GM21423 (cell line): ENCODE results near the gene DHRS3.

Experiments
- ATAC-seq: cut with Tn5 transposase; IDR thresholded peaks from one replicate; pipeline ENCODE4 v1.9.1; 2021; ENCODE audit warnings: mild to moderate bottlenecking, moderate library complexity; ENCODE audit not compliant: unreplicated experiment

The DHRS3 gene

DNA sequence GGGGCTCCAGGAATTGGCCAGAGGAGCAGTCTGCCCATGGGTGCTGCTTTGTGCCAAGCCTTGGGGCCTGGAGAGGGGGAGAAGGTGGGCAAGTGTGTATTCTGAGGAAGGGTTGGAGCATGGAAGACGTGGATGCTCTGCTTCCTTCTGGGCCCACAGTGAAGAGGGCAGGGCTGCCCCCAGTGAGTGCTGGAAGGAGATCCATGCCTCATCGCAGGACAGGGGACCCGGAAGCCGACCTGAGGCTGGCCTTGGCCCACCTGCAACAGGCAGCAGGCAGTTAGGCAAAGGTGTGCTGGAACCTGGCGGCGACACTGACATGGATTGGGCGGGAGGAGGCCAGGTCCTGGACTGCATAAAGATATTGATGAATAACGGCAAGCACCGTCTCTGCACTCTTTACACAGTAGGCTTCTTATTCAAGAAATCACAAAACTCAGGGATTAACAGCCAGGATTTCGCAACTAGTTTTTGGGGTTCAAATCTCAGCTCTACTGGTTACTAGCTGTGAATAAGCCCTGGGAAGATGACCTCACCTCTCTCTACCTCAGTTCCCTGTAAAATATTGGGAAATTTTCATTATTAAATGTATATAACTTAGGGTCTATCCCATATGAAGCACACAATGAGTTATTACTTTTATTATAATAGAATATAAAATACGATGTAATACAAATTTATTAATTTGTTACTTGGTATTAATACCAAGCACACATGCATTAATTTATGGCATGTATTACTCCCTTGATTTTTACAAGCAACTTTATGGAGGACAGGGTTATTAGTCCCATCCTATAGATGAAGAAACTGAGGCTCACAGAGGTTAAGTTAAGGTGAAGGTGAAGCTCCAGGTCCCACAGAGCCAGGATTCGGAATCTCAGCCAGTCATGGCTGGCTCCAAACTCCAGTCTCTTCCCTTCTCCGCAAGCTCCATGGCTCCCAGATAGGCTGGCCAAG, 62.3 kb downstream of the DHRS3 start:
- ATAC-seq, result no peak

DNA sequence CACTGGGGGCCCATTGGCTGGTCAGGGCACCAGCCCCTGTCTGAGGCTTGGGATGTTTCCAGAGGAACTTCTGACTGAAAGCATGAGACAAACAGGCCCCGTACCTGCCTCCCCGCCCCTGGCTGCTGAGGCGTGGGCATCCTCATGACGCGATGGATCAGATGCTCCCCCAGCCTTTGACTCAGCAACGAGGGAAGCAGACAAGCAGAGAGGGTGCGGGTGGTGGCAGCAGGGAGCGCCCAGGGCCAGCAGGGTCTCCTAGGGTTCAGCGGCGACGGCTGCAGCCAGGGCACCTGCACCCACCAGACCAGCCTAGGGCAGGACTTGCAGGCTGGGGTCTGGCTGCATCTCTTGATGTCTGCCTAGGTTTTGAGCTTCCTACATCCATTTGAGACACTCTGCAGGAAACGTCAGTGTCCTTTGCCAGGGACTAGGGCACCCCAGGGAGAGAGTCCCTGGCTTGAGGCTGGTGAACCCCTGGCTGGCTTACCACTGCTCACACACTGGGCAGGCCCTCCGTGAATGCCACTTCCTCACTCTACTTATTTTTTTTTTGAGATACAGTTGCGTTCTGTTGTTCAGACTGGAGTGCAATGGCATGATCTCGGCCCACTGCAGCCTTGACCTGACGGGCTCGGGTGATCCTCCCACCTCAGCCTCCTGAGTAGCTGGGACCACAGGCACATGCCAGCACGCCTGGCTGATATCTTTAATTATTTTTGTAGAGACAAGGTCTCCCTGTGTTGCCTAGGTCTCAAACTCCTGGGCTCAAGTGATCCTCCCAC, 63.3 kb downstream of the DHRS3 start:
- no peak for ATAC-seq

DNA sequence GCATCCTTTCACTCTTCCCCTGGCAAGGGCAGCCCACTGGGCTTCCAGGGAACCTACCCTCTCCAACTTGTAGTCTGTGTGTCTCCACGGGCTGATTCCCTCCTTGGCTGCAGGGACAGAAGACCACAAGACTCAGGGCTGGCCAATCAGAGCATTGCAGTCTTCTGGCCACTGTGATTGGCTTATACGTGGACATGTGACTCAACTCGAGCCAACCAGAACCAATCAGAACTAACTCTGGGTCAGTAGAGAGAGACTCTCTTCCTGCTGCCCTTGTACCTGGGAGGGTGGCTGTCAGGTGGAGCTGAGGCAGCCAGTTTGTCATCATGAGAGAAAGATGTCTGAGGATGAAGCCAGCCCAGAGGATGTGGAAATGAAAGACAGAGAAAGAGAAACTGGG, 64.0 kb downstream of the DHRS3 start:
- ATAC-seq, result no peak

DNA sequence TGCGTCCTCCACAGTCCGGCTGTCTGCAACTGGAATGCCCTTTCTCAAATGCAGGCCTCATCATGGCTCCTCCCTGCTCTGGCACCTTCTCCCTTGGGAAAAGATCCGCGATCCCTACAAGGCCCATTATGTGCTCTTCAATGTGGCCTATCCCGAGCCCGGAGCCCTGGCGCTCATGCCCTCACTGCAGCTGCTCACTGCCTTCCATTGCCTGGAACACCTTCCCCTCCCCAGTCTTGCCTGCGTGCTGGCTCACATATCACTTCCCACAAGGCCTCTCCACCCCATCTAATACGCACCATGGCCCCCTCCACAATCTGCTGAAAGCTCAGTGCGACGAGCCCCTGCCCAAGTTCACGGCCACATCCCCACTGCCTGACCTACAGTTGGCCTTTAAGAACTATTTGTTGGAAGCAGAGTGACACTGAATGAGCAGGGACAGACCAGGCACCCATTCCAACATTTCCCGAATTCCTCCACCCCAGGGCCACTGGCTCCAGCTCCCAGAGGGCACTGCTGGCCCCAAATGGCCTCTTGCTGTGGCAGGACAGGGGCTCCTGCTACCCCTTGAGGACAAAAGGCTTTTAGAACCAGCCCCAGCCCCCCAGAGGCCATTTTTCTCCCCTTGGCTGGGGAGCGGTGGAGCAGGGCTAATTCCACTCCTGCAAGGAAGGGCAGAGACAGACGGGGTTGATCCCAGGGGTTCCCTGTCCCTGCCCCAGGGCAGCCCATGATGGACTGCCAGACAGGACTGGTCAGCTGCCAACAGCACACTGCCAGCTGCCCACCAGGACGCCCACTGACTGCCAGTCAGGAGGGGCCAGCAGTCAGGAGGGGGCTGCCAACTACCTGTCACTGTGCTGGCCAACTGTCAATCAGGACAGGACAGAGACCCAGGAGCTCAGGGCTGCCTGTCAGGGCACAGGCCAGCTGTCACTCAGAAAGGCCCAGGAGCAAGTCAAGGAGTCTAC, 64.8 kb downstream of the DHRS3 start:
- no peak for ATAC-seq

DNA sequence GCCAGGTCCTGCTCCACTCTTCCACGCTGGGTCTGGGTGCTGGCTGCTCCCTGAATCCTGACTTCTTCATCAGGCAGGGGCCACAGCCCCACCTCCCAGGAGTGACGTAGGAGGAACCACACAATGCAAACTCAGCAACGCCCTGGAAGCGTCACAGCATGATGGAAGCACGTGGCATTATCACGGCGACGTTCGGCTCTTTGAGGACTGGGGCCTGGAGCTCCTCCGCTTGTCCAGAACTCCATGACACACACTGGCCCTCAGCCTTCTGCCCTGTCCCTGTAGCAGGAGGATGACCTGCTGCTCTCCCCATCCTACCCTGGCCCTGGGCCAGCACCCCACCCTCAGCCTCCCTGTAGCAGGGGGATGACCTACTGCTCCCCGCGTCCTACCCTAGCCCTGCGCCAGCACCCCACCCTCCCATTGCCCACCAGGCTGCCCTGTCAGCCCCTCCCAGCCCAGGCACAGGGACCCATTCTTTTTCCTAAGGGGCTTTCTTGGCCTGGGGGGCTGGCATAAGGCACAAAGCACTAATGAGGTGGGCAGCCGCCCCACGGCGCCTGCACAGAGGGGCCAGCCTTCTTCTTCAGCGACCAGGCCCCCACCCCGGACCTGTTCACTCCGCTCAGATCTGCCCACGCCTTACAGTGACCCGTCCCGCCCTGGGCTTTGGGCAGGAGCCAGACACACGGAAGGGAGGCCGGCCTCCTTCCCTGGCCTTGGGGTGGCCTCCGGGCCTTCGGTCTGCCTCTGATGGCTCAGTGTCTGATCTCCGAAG, 65.7 kb downstream of the DHRS3 start:
- ATAC-seq, result no peak

DNA sequence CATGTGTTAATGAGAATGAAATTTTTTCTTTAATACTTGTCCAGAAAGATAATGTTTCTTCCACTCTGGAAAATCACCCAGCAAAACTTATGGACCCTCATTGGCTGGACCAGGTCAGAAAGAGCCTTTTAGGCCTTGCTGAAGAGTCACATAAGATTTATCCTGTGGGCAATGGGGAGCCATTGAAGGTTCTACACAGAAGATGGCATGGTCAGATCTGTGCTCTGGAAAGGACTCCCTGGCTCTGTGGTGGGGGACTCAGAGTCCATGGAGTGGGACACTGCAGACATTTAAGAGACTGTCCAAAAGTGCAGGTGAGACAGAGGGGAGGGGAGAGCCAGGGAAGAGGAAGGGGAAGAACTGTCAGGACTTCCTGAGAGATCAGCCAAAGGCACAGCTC, 66.4 kb downstream of the DHRS3 start:
- no peak for ATAC-seq

DNA sequence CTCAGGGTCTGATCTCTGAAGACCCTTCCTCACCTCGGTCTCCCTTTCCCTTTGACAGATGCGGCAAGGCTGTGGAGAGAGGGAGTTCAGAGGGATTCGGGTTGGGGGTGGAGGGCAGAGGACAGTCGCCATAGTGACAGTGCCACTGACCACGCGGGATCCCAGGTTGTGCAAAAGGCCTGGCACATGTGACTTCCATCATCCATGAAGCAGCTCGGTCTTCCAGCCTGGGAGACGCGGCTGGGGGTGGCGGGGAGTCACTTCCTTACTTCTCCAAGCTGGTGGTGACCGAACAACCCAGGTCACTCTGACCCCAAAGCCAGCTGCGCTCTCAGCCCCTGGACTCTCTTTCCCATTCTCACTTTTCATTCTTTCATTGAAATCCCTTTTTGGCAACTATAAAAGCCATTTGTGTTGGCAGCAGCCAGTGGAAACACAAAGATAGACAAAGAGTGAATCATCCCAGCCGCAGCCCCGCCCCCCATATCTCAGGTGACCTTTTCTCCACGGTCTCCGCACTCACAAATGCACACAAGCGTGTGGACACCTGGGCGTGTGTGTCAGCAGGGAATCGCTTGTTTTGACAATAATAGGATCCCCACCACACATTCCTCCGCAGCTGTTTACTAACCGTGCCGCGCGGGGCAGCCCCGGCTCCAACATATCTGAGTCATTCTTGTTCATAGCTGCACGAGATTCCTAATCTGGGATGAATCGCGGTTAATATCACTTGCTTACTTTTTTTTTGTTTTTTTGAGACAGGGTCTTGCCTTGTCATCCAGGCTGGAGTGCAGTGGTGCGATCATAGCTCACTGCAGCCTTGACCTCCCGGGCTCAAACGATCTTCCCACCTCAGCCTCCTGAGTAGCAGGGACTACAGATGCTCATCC, 68.3 kb downstream of the DHRS3 start:
- no peak for ATAC-seq

DNA sequence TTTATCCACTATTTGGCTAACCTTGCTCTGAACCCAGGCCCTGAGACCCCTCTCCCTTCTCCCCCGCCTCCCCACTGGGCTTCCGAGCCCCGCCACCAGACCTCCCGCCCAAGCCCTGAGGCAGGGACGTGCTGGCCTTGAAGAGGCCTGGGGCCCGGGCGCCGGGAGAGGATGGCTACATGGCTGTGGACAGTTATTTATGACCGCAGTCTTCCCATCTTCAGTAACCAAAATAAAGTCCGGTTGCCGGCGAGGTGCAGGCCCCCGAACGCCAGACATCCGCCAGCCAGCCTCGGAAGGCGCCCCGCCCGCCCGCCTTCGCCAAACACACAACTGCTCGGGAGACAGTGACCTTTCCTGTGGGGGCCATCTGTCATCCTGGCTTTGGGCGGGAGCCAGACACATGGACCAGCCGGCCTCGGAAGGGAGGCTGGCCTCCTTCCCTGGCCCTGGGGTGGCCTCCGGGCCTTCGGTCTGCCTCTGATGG, 69.0 kb downstream of the DHRS3 start:
- no peak for ATAC-seq

DNA sequence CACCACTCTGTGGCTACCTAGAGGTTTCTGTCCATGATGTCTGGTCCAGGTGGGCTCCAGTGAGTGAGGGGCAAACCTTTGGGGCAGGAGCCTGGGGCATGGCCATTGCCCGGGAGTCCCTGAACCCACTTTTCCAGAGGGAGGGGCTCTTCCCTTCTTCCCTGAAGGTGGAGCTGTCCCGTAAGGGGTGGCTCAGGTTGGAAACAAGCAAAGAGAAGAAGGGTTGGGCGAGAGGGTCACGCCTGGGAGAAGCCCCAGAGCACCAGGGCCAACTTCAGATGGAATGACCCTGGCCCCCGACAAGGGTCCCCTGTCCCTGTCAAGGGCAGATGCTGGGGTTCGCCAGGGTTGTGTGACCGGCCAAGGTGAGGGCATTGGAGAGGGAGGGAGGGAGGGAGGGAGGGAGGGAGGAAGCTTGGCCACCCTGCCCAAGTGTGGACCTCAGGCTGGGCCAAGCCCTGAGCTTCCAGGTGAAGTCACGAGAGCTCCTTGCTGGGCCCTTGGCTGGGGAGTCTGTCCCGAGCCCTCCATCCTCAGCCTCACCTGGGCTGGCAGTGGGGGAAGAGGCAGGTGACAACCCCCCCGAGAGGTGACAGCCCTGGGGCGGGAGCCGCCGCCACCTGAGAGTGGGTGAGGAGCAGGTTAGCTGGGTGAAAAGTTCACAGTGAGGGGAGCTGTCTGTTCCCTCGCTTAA, 69.6 kb downstream of the DHRS3 start:
- no peak for ATAC-seq

DNA sequence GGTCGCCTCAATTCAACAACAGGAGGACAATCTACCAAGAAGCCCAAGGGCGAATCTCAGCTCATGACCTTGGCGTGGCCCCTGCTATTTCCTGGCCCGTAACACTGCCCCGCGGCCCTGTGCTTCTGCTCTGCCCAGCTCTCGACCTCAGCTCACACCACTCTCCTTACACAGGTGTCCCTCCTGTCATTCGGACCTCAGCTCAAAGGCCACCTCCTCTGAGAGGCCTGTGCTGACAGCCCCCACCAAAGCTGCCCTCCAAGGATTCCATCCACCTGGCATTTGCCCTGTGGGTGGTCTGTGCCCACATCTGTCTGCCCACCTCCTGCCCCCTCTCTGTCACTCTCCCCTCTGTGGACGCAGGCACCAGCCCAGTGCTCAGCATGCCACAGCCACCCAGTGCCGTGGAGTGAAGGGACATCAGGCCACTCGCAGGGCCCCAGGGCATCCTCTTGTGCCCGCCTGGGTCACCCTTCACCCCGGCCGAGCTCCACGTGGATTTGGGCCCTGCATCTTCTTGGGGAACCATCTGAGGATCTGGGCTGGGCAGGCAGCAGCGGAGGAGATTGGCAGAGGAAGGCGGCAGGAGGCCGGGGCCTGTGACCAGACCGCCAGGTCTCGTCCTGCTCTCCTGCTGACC, 70.3 kb downstream of the DHRS3 start:
- no peak for ATAC-seq

DNA sequence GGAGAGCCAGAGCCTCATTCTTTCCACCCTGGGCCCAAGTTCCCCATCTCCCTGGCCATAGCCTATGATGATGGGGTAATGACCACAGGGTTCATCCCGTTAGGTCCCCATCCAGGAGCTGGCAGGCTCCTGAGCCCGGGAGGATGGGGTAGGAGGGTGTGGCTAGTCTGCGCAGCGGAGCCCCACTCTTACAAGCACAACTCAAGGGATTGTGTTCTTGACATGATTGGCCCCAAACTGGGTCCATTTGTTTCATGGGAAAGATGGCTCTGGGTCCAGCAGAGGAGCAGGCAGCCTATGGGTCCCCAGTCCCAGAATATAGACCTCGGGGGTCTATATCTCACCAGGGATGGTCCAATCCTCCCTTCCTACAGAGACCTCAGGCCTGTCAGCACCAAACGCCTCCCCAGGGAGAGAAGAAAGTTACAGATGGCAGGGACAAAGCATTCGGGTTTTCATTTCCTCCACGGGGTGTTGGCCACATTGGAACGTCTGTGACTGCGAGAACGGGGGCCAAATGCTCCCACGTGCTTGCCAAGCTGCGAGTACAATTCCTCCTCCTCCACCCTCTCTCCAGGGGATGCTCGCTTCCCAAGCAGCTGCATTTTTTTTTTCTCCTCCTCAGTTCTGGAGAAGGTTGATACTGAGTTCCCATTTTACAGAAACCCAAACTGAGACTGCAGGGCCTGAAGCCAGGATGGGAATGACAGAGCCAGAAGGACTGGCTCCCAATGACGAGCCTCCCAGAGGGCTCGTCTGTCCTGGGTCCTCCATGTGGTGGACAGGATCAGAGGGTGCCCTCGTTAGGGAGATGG, 71.0 kb downstream of the DHRS3 start:
- ATAC-seq, result no peak

DNA sequence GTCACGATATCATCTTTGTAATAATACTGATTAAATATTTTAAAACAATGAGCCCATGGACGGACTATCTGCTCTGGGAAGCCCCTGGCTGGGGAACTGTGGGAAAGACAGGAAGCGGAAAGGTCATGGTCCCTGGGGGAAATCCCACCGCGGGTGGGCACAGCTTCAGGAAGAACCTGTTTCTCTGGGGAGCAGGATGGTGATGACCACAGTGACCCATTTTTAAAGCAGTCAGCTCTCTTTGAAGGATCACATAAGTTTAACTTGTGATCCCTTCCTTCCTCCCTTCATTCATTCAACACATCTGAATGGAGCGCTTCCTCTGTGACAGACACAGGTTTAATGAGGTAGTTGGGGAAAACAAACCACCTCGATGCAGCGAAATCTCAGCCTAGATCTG, 73.0 kb downstream of the DHRS3 start:
- no peak for ATAC-seq

DNA sequence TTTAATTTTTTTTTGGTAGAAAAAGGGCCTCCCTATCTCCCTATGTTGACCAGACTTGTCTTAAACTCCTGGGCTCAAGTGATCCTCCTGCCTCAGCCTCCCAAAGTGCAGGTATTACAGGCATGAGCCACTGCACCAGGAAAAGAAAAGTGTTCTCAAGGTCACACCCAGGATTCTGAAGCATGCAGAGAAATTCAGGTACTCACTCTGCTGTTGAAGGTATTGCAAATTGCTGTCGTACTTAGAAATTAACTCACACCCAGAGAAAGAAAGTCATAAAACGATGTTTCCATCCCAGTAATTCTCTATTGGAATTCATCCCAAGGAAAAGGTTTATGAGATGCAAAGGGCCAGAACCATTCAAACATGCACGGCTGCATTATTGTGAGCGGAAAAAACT, 73.7 kb downstream of the DHRS3 start:
- no peak for ATAC-seq

DNA sequence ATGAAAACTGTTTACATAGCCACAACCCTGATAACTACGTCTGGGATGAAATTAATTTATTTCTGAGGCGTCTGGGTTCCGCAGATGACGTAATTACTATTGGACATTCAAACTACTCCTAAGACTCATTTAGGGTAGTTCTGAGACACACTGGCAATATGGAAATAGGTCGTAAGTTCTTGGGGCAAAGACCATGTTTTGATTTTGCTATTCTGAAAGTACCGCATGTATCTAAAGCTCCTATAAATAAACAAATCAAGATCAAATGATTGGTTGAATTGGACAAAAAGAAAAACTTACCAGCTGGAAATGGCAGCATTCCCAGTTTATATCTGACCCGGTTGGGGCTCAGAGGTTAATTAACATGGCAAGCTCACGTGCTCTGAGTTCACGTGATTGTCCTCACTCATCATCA, 74.3 kb downstream of the DHRS3 start:
- ATAC-seq, result no peak

DNA sequence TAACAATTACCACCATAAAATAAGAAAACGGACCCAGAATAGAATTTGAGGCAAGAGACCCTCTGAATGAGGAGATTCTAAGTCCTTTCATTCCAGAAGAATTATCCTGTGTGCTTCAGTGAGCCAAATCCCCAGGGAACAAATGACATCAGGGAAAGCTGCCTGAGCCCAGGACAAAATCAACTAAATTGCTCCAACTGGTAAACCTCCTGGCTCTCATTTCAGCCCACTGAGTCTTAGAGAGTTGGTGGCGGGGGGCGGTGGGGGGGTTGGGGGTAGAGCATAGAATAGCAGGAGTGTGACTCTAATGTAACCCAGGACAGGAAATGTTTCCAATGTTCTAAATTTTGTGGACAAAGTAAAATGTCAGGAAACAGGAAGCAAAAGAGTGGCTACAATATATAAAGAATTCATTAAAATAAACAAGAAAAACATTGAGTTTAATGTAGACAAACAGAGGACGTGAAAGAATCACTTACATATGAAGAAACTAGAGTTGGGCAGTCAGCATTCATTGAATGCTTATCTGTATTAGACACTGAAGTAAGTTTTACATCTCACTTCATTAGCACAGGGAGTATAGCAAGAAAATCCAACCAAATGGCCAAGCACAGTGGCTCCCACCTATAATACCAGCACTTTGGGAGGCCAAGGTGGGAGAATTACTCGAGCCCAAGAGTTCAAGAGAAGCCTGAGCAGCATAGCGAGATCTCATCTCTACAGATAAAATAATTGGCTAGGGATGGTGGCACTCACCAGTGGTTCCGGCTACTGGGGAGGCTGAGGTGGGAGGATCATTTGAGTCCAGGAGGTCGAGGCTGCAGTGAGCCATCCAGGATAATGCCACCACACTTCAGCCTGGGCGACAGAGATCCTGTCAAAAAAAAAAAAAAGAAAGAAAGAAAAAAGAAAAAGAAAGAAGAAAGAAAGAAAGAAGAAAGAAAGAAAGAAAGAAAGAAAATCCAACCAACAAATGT, 75.1 kb downstream of the DHRS3 start:
- no peak for ATAC-seq

DNA sequence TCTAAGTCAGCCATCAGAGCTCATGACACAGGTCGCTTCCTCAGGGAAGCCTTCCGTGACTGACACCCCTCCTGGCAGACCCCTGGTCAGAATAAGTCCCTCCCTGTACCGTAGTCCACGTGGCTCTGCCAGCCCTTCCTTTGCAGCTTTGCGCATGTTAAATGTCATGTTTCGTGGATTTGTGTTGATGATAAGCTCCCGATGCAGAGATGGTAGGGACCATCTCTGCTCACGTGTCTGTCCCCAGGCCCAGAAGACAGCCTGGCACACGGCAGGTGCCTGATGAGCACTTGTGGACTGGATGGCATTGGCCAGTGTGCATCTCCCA, 75.9 kb downstream of the DHRS3 start:
- ATAC-seq, result no peak
